ENCODE measurements around the gene MCOLN2.
"Not testable (repeated sequence)": the region's sequence is repeated elsewhere in the genome, so short reads cannot be mapped to it uniquely, and the experiment has no call there.

The MCOLN2 gene

GRCh38 chr1:84996846-84997666, at the start of gene MCOLN2:
Gene MCOLN2, minus strand, starts transcription at chr1:84997113. Its CDS starts 241 bp downstream, at chr1:84996872.
- no peak for DNase-seq

DNA sequence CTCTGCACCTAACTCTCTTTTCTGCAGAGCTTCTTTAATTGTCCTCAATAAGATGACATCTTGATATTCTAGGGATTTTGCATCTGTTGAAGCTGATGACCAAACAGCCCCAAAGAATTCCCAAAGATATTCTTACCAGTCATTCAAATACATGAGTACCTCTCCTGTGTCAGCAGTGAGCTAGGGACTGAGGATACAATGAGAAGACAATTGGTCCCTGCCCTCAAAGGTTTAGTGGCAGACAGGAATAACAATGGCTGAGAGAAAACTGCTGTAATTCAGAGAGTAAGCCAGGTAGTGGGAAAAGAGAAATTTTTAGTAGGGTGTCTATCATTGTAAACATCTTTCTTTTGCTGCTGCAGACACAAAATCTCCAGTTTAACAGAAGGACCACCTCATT, 45.5 kb upstream of the MCOLN2 start:
- no peak for DNase-seq

DNA sequence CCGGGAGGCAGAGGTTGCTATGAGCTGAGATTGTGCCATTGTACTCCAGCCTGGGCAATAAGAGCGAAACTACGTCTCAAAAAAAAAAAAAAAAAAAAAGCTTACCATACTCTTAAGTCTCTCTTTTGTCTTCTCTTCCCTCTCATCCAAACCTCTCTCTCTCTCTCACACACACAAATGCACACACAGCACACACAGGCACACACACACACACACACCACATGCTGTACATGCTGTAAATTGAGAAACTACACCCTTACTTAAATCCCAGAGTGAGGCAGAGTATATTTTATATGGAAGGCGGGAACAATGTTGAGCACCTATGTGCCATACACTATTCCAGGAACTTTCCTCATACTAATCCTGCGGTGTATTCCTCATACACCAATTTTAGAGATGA, 44.9 kb upstream of the MCOLN2 start:
- DNase-seq = no peak

- no peak for DNase-seq
Observed at GRCh38 chr1:85033221-85033620, 36.3 kb upstream of the MCOLN2 start.

DNA sequence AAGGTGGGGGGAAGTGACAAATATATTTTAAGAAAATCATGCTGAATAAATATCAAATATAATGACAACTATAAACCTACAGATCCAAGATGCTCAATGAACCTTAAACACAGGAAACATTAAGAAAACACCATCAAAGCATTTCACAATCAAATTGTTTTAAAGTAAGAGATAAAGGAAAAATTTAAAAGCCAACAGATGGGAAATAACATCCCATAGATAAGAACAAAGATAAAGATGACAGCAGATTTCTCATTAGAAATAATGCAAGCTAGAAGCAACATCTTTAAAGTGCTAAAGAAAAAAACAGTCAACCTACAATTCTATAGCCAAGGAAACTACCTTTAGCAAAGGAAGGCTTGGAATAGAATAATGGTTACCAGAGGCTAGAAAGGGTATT, 33.6 kb upstream of the MCOLN2 start:
- no peak for DNase-seq

DNA sequence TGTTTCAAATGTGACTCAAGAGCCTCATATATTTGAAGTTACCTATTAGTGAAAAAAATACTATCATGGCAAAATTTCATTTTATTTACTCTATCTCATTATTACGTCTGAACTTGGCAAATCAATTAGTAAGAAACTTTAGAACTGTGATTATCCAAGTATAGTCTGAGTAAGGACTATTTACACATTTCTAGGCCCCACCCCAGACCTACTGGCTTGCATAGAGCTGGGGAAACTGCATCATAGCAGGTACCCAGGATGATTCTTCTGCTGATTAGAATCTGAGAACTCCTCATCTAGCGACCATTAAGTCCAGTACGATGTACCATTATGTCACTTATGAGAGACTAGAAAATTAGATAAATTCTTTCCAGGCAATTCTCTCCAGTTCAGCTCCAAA, 31.2 kb upstream of the MCOLN2 start:
- DNase-seq = no peak

DNA sequence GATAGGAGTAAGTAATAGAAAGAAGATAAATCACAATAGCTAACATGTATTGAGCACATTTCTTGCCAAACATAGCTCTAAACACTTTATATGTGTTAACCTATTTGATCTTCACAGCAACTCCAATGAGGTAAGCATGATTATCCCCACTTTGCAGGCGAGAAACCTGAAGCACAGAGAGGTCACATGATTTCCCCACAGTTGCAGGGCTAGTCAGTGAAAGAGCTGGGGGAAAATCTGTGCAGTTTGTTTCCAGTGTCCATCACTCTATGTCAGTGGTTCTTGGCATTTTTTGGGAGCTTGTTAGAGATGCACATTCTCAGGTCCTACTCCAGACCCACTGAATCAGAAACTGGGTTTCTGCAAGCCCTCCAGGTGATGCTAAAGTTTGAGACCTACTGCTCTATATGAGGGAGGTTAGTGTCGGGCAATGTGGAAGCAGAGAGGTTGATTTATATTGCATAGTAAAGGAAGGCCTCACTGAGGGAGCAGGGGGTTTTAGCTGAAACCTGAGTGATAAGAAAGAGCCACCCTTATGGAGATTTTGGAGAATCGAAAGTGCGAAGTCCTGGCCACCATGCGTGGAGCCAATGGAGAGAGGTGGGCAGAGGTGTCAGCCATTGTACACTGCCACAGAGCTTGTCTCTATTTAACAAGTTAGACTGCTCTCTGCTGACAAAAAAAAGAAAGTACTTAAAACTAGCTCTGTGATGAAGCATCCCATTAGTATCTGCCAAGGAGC, 30.5 kb upstream of the MCOLN2 start:
- DNase-seq = peak; percentile 41

- no peak for DNase-seq
Observed at GRCh38 chr1:85025940-85026339, 29.0 kb upstream of the MCOLN2 start.

- DNase-seq = no peak
Observed at GRCh38 chr1:85024736-85025135, 27.8 kb upstream of the MCOLN2 start.

GRCh38 chr1:85022700-85023099, 25.8 kb upstream of the MCOLN2 start:
- no peak for DNase-seq

DNA sequence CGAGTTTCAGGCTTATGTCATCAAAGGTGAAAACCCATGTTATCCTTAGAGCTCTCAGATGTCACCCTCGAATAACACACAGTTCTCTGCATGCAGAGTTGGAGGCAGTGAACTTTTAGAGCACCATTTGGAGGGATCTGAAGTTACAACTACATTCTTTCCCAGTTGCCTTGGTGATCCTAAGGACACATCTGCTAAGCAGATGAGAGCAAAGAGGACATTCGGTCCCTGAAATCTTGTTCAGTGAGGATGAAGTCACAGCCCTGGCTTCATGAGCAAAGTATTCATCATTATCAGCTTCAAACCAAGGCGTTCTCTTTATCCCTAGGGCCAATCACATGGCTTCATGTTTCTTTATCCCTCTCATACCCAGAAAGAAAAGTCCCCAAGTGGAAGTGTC, 23.1 kb upstream of the MCOLN2 start:
- DNase-seq = peak; percentile 49

DNA sequence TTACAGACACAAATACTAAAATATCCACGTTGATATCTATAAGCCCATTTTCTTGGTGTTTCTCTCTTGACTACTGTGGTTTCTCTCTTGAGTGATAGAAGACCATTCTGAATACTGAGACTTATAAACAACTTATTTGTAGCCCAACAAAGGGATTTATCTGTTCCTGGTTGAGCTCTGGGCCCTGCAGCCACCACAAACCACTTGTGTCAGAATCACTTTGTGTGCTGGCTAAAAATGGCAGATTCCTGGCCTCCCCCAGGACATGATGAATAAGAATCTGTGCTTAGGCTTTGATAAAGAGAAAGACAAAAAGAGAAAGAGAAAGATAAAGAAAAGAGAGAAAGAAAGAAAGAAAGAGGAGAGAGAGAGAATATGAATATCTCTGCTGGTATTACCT, 18.9 kb upstream of the MCOLN2 start:
- DNase-seq = no peak

DNA sequence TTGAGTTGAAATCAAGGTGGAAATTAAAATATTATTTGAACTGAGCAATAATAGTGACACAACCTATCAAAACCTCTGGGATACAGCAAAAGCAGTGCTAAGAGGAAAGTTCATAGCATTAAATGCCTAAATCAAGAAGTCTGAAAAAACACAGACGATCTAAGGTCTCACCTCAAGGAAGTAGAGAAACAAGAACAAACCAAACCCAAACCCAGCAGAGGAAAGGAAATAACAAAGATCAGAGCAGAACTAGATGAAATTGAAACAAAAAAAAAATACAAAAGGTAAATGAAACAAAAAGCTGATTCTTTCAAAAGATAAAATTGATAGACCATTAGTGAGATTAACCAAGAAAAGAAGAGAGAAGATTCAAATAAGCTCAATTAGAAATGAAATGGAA, 8.7 kb upstream of the MCOLN2 start:
- not testable (repeated sequence) for DNase-seq

DNA sequence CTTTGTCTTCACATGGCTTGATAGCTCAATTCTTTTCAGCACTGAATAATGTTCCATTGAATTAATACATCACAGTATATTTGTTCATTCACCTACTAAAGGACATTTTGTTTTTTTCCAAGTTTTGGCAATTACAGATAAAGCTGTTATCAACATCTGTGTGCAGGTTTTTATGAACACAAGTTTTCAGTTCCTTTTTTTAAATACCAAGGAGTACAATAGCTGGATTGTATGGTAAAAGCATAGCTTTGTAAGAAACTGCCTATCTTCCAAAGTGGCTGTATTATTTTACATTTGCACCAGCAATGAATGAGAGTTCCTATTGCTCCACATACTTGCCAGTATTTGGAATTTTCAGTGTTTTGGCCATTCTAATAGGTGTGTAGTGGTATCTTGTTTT, 4.8 kb upstream of the MCOLN2 start:
- no peak for DNase-seq

DNA sequence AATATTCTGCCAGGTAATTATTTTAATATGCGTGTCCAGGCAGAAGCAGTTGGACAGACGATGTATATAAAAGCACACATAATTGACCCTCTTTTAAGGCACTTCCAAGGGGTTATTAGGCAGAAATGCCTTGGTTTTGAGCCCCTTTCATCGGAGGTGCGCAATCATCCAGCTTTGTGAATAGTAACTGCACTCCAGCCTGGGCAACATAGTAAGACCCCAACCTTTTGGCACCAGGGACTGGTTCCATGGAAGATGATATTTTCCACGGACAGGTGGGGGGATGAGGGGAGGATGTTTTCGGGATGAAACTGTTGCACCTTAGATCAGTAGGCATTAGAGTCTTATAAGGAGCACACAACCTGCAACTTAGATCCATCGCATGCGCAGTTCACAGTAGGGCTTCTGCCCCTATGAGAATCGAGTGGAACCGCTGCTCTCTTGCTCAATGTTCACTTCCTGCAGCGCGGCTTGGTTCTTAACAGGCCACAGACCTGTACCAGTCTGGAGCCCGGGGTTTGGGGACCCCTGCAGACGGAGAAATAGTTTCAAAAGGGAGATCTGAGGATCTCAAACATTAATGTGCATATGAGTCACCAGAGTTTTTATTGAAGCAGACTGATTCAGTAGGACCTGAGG, 1.8 kb upstream of the MCOLN2 start:
- no peak for DNase-seq

DNA sequence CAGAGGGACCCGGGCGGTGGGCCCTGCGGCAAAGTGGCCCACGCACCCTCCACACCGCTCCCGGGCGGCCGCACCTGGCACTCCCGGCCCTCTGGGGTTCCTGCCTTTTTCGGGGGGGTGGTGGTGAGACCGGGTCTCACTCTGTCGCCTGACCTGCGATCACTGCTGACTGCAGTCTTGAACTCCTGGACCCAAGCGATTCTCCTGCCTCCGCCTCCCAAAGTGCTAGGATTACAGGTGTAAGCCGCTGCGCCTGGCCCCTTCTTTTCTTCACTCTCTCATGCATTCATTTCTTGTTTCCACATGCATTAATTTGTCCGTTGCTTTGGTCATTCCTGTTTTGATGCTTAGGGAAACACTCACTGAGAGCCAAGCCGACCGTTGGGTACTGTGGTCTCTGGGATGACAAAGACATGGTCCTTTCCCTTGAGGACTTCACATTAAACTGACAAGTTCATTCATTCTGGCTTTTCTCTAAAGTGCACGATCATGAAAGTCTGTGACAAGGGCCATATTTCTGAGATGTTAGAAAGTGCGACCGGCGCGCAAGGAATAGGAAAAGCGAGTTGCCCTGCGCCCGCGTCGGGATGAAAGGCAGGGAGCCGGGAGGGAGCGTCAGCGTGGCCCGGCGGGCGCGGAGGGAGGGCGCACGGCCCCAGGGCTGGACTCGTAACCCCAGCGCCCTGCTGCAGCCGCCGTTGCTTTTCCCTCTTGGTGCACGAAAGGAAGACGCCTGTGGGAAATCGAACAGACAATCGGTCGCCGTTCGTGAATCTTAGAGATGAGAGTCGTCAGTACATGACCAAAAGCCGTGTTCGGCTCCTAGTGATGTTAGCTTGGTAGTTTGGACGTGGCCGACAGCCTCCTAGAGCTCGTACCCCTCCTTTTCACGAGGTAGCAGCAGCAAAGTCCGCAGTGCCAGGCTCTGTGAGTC, 1.0 kb upstream of the MCOLN2 start:
- no peak for DNase-seq

DNA sequence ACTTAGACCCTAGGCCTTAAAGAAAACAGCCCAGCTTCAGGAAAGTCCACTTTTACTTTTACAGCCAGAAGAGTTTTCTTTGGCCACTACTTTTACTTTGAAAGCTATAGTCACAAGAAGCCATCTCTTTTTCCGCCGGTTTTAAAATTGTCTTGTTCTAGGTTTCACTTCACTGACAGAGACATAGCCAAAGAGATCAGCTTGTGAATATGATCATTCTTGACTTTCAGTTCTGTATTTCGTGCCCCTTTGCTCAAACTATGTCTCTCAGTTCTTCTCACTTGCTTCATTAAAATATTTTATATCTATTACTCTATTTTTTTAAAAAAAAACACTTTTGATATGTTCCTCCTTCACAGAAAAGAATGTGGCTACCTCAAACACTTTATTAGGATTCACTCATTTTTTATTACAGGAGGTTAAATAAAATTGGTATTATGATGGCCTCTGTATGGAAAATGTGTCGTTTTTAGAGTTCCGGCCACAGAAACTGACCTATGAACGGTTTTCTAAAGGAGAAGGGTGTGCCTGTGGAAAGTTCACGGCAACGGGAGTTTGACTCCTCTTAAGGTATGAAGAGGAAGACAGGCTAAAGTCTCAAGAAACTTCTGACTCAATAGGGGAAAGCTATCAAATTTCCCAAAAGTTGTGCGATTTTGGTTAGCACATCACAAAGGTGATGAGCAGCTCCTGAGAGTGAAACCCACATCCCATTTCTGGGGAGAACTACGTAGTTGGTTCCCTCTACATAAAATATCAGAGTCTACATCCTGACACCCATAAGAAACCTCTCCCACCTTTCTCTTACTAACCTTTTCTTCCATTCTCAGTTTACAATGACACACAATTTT, 1.2 kb downstream of the MCOLN2 start:
- no peak for DNase-seq

GRCh38 chr1:84991097-84991920, 5.6 kb downstream of the MCOLN2 start:
- DNase-seq = no peak

DNA sequence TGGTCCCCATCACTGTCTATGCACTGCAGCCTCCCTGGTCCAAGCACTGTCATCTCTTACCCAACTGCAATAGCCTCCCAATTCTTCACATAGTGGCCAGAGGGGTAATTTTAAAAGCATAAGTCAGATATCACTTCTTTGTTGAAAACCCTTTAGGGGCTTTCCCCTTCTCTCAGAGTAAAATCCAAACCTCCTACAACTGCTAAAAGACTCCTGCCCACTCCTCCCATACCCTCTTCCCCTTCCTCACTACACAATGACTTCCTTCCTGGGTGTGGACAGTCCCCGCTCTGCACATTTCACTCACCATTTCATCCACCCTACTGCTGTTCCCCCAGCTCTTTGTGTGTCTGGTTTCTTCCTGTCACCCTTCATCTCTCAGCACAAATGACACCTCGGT, 8.3 kb downstream of the MCOLN2 start:
- DNase-seq = no peak

GRCh38 chr1:84986561-84986960, 10.4 kb downstream of the MCOLN2 start:
- DNase-seq = not testable (repeated sequence)

DNA sequence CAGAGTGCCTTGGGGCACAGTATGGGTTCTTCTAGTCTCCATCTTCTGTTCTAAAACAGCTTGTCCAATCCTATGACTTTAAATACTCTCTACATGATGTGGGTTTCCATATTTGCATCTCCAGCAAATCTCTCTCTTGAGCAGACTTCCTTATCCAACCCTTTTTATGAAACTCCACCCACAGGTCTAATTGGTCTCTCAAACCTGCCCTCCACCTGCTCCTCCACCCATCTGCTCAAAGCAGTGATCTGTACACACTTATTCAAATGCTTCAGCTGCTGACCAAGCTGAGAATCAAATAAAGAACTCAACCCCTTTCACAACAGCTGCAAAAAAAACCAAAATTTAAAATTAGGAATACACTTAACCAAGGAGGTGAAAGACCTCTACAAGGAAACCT, 11.5 kb downstream of the MCOLN2 start:
- no peak for DNase-seq
